ENCODE data around the gene F11. TPM values are rescaled to one million over a fixed set of nuclear protein-coding genes. Genes with fewer than 3 reads are reported as not detected.

F11 gene
- total and polyA plus RNA-seq, 2 donors (not counting 1 experiment from before 2014, with no cell fraction given) = 0.06 TPM; not detected in 1

DNA sequence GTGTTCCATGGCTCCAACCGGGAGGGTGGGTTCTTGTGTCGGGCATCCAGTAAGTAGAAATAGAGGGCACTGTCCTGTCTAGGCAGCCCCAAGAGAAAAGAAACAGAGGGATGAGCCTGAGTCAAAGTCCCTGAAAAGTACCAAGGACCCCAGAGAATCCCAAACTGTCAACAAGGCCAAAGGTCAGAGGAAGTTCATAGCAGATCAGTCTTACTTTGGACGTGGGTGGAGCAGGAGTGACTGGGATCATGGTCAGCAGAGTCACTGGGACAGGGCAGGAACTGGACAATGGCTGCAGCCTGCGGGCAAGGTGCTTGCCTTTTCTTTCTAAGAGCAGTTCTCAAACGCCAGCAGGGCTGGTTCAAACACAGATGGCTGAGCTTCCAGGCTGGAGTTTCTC, 17.3 kb downstream of the F11 start:
- H3K27me3 Mint-ChIP-seq = no peaks in the 10 kb centered on the region
- no peaks in the 10 kb centered on the region for H3K4me1 Mint-ChIP-seq
- H3K4me3 ChIP-seq (ENCODE audit: control extremely low read depth in 1 of 5, extremely low read depth in 1 of 5, insufficient read depth in 1 of 5, low read depth in 2 of 5, low read length in 4 of 5) = no peak overlapping the region
- no peak overlapping the region for H3K27ac Mint-ChIP-seq
- H3K27me3 ChIP-seq (replicated peaks in 1 of 4; ENCODE audit: control extremely low read depth in 1 of 4, control insufficient read depth in 3 of 4, insufficient read depth in 4 of 4, low read length in 3 of 4) = no peaks in the 10 kb centered on the region
- no peak overlapping the region for H3K9ac ChIP-seq (ENCODE audit: low read length)
- WGBS (ENCODE audit: insufficient coverage) = 74% methylated on average over 3 of the region's 5 CpGs
- intact Hi-C loops (cut with micrococcal nuclease) = no loop called here
- H2AFZ ChIP-seq (ENCODE audit: insufficient read depth, low read depth, low read length, poor library complexity, severe bottlenecking) = no peak overlapping the region
- H3K27ac ChIP-seq (ENCODE audit: low read length in 2 of 2) = no peak overlapping the region
- ChIA-PET CTCF (no interaction called here), POLR2A (no interaction called here)
- H3K4me2 ChIP-seq (replicated peaks; ENCODE audit: low read depth, low read length, poor library complexity, severe bottlenecking) = no peak overlapping the region
- no peak overlapping the region for H3K4me3 Mint-ChIP-seq
- ATAC-seq (ENCODE audit: low read depth) (no peak), DNase-seq (no peak)
- H4K20me1 ChIP-seq (ENCODE audit: control insufficient read depth, insufficient read depth, low read length, poor library complexity, severe bottlenecking) = no peaks in the 10 kb centered on the region
- no peaks in the 10 kb centered on the region for H3K9me3 Mint-ChIP-seq (ENCODE audit: insufficient read depth)
- TF ChIP-seq EZH2 (IDR thresholded peaks at IDR 0.05; ENCODE audit: borderline replicate concordance, insufficient read depth, low read depth, low read length, poor library complexity, severe bottlenecking) = no peak
- TF ChIP-seq, protein P1, sequence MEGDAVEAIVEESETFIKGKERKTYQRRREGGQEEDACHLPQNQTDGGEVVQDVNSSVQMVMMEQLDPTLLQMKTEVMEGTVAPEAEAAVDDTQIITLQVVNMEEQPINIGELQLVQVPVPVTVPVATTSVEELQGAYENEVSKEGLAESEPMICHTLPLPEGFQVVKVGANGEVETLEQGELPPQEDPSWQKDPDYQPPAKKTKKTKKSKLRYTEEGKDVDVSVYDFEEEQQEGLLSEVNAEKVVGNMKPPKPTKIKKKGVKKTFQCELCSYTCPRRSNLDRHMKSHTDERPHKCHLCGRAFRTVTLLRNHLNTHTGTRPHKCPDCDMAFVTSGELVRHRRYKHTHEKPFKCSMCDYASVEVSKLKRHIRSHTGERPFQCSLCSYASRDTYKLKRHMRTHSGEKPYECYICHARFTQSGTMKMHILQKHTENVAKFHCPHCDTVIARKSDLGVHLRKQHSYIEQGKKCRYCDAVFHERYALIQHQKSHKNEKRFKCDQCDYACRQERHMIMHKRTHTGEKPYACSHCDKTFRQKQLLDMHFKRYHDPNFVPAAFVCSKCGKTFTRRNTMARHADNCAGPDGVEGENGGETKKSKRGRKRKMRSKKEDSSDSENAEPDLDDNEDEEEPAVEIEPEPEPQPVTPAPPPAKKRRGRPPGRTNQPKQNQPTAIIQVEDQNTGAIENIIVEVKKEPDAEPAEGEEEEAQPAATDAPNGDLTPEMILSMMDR (IDR thresholded peaks at IDR 0.05) = no peak
- H3K9me3 ChIP-seq (ENCODE audit: control extremely low read depth in 1 of 3, control insufficient read depth in 2 of 3, insufficient read depth in 1 of 3, low read length in 2 of 3) = no peaks in the 10 kb centered on the region
- H3K4me1 ChIP-seq (ENCODE audit: control insufficient read depth in 2 of 2, insufficient read depth in 2 of 2, low read length in 2 of 2) = no peaks in the 10 kb centered on the region
- H3K36me3 ChIP-seq (replicated peaks in 1 of 2; ENCODE audit: control extremely low read depth in 1 of 2, control insufficient read depth in 1 of 2, extremely low read depth in 1 of 2, insufficient read depth in 2 of 2, low read length in 1 of 2) = no peaks in the 10 kb centered on the region
- no peaks in the 10 kb centered on the region for H3K79me2 ChIP-seq (ENCODE audit: control insufficient read depth, insufficient read depth, low read length)

DNA sequence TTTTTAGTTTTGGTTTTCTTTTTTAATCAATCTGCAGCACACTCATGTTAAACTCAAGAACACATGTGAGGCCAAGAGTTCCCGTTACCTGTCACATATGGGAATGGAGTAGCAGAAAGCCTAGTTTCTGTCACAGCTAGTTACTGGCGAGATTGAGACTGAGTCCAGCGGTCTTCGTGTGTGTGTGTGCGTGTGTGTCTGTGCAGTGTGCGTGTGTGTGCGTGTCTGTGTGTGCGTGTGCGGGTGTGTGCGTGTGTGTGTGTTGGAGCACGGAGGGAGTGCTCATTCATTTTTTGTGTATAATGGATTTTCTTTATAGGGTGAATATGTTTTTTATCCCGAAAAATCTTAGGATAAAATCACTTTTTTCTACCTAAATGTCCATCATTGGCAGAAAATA, 19.2 kb downstream of the F11 start:
- Histone ChIP-seq H4K20me1 (ENCODE audit: control insufficient read depth, insufficient read depth, low read length, poor library complexity, severe bottlenecking) (no peaks in the 10 kb centered on the region), H3K4me3 (ENCODE audit: control extremely low read depth in 1 of 5, extremely low read depth in 1 of 5, insufficient read depth in 1 of 5, low read depth in 2 of 5, low read length in 4 of 5) (no peak overlapping the region), H3K4me1 (ENCODE audit: control insufficient read depth in 2 of 2, insufficient read depth in 2 of 2, low read length in 2 of 2) (no peaks in the 10 kb centered on the region), H3K79me2 (ENCODE audit: control insufficient read depth, insufficient read depth, low read length) (no peaks in the 10 kb centered on the region), H2AFZ (ENCODE audit: insufficient read depth, low read depth, low read length, poor library complexity, severe bottlenecking) (no peak overlapping the region), H3K27ac (ENCODE audit: low read length in 2 of 2) (no peak overlapping the region), H3K27me3 (replicated peaks in 1 of 4; ENCODE audit: control extremely low read depth in 1 of 4, control insufficient read depth in 3 of 4, insufficient read depth in 4 of 4, low read length in 3 of 4) (no peaks in the 10 kb centered on the region), H3K4me2 (replicated peaks; ENCODE audit: low read depth, low read length, poor library complexity, severe bottlenecking) (no peak overlapping the region), H3K9me3 (ENCODE audit: control extremely low read depth in 1 of 3, control insufficient read depth in 2 of 3, insufficient read depth in 1 of 3, low read length in 2 of 3) (no peaks in the 10 kb centered on the region), H3K9ac (ENCODE audit: low read length) (no peak overlapping the region), H3K36me3 (replicated peaks in 1 of 2; ENCODE audit: control extremely low read depth in 1 of 2, control insufficient read depth in 1 of 2, extremely low read depth in 1 of 2, insufficient read depth in 2 of 2, low read length in 1 of 2) (no peaks in the 10 kb centered on the region)
- intact Hi-C loops (cut with micrococcal nuclease) = no loop called here
- DNase-seq (no peak), ATAC-seq (ENCODE audit: low read depth) (no peak)
- H3K4me1 Mint-ChIP-seq = no peaks in the 10 kb centered on the region
- TF ChIP-seq, protein P1 (IDR thresholded peaks at IDR 0.05) = no peak
- TF ChIP-seq EZH2 (IDR thresholded peaks at IDR 0.05; ENCODE audit: borderline replicate concordance, insufficient read depth, low read depth, low read length, poor library complexity, severe bottlenecking) = no peak
- no peak overlapping the region for H3K27ac Mint-ChIP-seq
- 99% methylated on average over 10 of the region's 12 CpGs for WGBS (ENCODE audit: insufficient coverage)
- POLR2A ChIA-PET = no interaction called here
- CTCF ChIA-PET = interaction anchor here (1.0 kb wide), 1 partner anchor 302 kb away, joined by 3 read pairs; no protein-coding TSS in a partner anchor
- H3K4me3 Mint-ChIP-seq = no peak overlapping the region
- H3K27me3 Mint-ChIP-seq = no peaks in the 10 kb centered on the region
- H3K9me3 Mint-ChIP-seq (ENCODE audit: insufficient read depth) = no peaks in the 10 kb centered on the region
